K562 (cell line): ENCODE results near the gene GALR3. TPM values are rescaled to one million over a fixed set of nuclear protein-coding genes. Genes with fewer than 3 reads are reported as not detected.

Experiments
- BRCA1 ChIP-seq, 2 experiments: fragments of 450-650 bp in 1 of 2; sonication (generic) in 1 of 2; formaldehyde crosslinking in 1 of 2; IDR thresholded peaks; 2 replicates each; pipeline versions ENCODE4 v1.5.0 to v1.6.1; 2017 to 2020; ENCODE audit warnings: mild to moderate bottlenecking in 1 of 2, missing genetic modification reagents in 1 of 2
- DIDO1 ChIP-seq: fragments of 450-650 bp; IDR thresholded peaks from 2 replicates; pipeline ENCODE4 v1.6.1; 2016; ENCODE audit warnings: low read depth, missing biosample characterization, missing genetic modification characterization
- MYC ChIP-seq, 2 experiments: fragments of 250-450 bp in 1 of 2; sonication (Bioruptor Pico) in 1 of 2; IDR thresholded peaks; 2 replicates each; pipeline versions ENCODE4 v1.5.1 to v1.6.1; 2012 to 2021; ENCODE audit warnings: low read depth in 2 of 2, borderline replicate concordance in 1 of 2, improper control_type of control experiment in 1 of 2, low read length in 1 of 2, mild to moderate bottlenecking in 1 of 2, moderate library complexity in 1 of 2
- NFE2L1 ChIP-seq: fragments of 450-650 bp; IDR thresholded peaks from 2 replicates; pipeline ENCODE4 v1.6.1; 2016; ENCODE audit warnings: missing genetic modification characterization, low read depth, mild to moderate bottlenecking, missing compliant biosample characterization, moderate library complexity, borderline replicate concordance
- RBM14 ChIP-seq: fragments of 200-400 bp; formaldehyde crosslinking; IDR thresholded peaks from 2 replicates; pipeline ENCODE4 v1.6.1; 2018; ENCODE audit warnings: low read depth, mild to moderate bottlenecking, low read length, moderate library complexity, borderline replicate concordance; ENCODE audit not compliant: insufficient read depth
- SPI1 ChIP-seq: IDR thresholded peaks from 2 replicates; pipeline ENCODE4 v1.6.1; 2011; ENCODE audit warnings: low read depth, low read length, control low read depth, borderline replicate concordance
- TCF7L2 ChIP-seq: fragments of 150-350 bp; IDR thresholded peaks from 2 replicates; pipeline ENCODE4 v1.6.1; 2016; ENCODE audit warnings: low read depth, mild to moderate bottlenecking, low read length, moderate library complexity
- ZC3H11A ChIP-seq: IDR thresholded peaks from 2 replicates; pipeline ENCODE4 v1.6.1; 2012; ENCODE audit warnings: low read depth, low read length, improper control_type of control experiment
- polyA plus RNA-seq, 8 experiments: library from polyadenylated mRNA; depleted of rRNA in 4 of 8; stranded (reverse) in 5 of 8; unstranded in 3 of 8; fragments of >200 nt; fragmentation: Nextera tagmentation in 2 of 8; fragmentation: Illumina TruSeq in 1 of 8; extraction: Ambion mirVana in 2 of 8; extraction: Trizol in 1 of 8; gene quantifications; 2 replicates each; pipeline versions ENCODE4 v1.2.1 to v1.2.3, GENCODE V29; 2011 to 2014; ENCODE audit warnings: inconsistent platforms in 1 of 8, missing spikeins in 1 of 8
- total RNA-seq, 7 experiments: library from RNA; depleted of rRNA in 6 of 7; stranded (reverse); fragments of >200 nt in 6 of 7; fragmentation: Illumina TruSeq in 2 of 7; extraction: Trizol in 2 of 7; gene quantifications; 2 replicates each; pipeline versions ENCODE4 v1.2.1 to v1.2.3, GENCODE V29; 2011 to 2021; ENCODE audit warnings: low replicate concordance in 1 of 7
- TF ChIP-seq, protein P1 (sequence below), 2 experiments: fragments of 450-650 bp; formaldehyde crosslinking in 1 of 2; IDR thresholded peaks; 2 replicates each; pipeline versions ENCODE4 v1.4.0 to v1.6.1; 2014 to 2020; ENCODE audit warnings: mild to moderate bottlenecking in 2 of 2, borderline replicate concordance in 1 of 2, low read depth in 1 of 2
- TF ChIP-seq, protein P2 (sequence below): fragments of 450-650 bp; formaldehyde crosslinking; IDR thresholded peaks from 2 replicates; pipeline ENCODE4 v1.4.0; 2022; ENCODE audit warnings: mild to moderate bottlenecking, moderate library complexity
- TF ChIP-seq, protein P3 (sequence below): fragments of 200-800 bp; sonication (Bioruptor generic); IDR thresholded peaks from 2 replicates; pipeline ENCODE4 v1.6.1; 2017; ENCODE audit warnings: missing genetic modification characterization, missing compliant biosample characterization
- TF ChIP-seq, protein P4 (sequence below): sonication (generic); formaldehyde crosslinking; IDR thresholded peaks from 2 replicates; pipeline ENCODE4 v1.5.0; 2020; ENCODE audit warnings: missing genetic modification reagents

The GALR3 gene
- total and polyA plus RNA-seq, 9 of the 15 experiments (the other 6 are each of a cell fraction or from before 2014, with no cell fraction given): 0.13 TPM; not detected in 8

DNA sequence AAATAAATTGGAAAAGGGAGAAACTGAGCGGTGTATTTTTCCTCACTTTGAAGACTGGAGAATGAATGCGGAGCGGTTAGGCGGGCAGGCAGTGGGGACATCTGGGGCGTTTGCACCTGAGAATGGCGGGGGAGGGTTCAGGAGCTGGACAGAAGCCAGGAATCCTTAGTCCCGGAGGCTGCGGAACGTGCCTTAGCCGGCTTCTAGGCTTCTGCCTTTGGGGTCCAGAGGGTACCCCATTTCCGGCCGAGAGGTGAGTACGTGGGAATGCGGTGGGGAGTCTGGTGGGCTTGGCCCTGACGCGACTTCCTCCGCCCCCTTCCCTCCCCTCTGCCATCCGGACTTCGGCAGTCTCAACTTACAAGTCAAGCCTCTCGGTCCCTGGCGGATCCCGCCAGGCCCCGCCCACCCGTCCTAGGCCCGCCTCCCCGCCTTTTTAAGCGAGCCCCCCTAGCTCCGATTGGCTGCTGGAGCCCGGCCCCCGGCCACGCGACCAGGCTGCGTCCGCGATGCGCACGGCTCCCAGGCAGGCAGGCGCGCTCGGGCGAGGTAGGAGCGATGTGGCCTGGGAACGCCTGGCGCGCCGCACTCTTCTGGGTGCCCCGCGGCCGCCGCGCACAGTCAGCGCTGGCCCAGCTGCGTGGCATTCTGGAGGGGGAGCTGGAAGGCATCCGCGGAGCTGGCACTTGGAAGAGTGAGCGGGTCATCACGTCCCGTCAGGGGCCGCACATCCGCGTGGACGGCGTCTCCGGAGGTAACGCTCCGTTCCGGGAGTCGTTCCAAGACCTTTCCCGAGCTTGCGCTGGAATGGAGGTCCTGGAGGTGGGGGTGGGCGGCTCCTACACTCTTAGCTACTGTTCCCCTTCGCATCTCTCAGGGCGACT, 15.5 kb upstream of the GALR3 start, which contains the start of gene GCAT (continued):
- TF ChIP-seq, protein P1, sequence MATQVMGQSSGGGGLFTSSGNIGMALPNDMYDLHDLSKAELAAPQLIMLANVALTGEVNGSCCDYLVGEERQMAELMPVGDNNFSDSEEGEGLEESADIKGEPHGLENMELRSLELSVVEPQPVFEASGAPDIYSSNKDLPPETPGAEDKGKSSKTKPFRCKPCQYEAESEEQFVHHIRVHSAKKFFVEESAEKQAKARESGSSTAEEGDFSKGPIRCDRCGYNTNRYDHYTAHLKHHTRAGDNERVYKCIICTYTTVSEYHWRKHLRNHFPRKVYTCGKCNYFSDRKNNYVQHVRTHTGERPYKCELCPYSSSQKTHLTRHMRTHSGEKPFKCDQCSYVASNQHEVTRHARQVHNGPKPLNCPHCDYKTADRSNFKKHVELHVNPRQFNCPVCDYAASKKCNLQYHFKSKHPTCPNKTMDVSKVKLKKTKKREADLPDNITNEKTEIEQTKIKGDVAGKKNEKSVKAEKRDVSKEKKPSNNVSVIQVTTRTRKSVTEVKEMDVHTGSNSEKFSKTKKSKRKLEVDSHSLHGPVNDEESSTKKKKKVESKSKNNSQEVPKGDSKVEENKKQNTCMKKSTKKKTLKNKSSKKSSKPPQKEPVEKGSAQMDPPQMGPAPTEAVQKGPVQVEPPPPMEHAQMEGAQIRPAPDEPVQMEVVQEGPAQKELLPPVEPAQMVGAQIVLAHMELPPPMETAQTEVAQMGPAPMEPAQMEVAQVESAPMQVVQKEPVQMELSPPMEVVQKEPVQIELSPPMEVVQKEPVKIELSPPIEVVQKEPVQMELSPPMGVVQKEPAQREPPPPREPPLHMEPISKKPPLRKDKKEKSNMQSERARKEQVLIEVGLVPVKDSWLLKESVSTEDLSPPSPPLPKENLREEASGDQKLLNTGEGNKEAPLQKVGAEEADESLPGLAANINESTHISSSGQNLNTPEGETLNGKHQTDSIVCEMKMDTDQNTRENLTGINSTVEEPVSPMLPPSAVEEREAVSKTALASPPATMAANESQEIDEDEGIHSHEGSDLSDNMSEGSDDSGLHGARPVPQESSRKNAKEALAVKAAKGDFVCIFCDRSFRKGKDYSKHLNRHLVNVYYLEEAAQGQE (IDR thresholded peaks at IDR 0.05; ENCODE audit: borderline replicate concordance): peak; percentile 67
- TF ChIP-seq, protein P1 (CRISPR knock-in tag; IDR thresholded peaks at IDR 0.05; ENCODE audit: low read depth): 0 out of 2 replicates have a peak, but pooled peaks have one; percentile 52
- TF ChIP-seq SPI1 (peak; percentile 7; the same call in 1 of the 2 replicates), MYC (IDR thresholded peaks at IDR 0.05; ENCODE audit: low read depth, low read length) (peak; percentile 74), MYC (CRISPR knock-in tag; IDR thresholded peaks at IDR 0.05; ENCODE audit: borderline replicate concordance, low read depth) (no peak), RBM14 (no peak), TCF7L2 (no peak), BRCA1 (IDR thresholded peaks at IDR 0.05) (no peak), BRCA1 (CRISPR knock-in tag; IDR thresholded peaks at IDR 0.05) (no peak), NFE2L1 (no peak), ZC3H11A (no peak), DIDO1 (tag) (no peak)
- TF ChIP-seq, protein P2, sequence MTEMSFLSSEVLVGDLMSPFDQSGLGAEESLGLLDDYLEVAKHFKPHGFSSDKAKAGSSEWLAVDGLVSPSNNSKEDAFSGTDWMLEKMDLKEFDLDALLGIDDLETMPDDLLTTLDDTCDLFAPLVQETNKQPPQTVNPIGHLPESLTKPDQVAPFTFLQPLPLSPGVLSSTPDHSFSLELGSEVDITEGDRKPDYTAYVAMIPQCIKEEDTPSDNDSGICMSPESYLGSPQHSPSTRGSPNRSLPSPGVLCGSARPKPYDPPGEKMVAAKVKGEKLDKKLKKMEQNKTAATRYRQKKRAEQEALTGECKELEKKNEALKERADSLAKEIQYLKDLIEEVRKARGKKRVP: no peak
- TF ChIP-seq, protein P3, sequence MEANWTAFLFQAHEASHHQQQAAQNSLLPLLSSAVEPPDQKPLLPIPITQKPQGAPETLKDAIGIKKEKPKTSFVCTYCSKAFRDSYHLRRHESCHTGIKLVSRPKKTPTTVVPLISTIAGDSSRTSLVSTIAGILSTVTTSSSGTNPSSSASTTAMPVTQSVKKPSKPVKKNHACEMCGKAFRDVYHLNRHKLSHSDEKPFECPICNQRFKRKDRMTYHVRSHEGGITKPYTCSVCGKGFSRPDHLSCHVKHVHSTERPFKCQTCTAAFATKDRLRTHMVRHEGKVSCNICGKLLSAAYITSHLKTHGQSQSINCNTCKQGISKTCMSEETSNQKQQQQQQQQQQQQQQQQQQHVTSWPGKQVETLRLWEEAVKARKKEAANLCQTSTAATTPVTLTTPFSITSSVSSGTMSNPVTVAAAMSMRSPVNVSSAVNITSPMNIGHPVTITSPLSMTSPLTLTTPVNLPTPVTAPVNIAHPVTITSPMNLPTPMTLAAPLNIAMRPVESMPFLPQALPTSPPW: peak; percentile 66; the same call in 1 of the 2 replicates
- TF ChIP-seq, protein P4, sequence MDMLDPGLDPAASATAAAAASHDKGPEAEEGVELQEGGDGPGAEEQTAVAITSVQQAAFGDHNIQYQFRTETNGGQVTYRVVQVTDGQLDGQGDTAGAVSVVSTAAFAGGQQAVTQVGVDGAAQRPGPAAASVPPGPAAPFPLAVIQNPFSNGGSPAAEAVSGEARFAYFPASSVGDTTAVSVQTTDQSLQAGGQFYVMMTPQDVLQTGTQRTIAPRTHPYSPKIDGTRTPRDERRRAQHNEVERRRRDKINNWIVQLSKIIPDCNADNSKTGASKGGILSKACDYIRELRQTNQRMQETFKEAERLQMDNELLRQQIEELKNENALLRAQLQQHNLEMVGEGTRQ (CRISPR knock-in tag): peak; percentile 51
